Neural cell (in vitro differentiated cells): ENCODE data around the gene EPHA2.

Source experiments
- CTCF ChIP-seq: fragments of 450-650 bp; IDR thresholded peaks from 2 replicates; pipeline ENCODE4 v1.5.1; 2014; ENCODE audit warnings: antibody characterized with exemption, mild to moderate bottlenecking, moderate library complexity; ENCODE audit not compliant: poor library complexity, severe bottlenecking
- SMC3 ChIP-seq: fragments of 450-650 bp; conservative IDR thresholded peaks from 2 replicates; pipeline ENCODE4 v1.6.1; 2014; ENCODE audit warnings: antibody characterized with exemption, mild to moderate bottlenecking, moderate library complexity; ENCODE audit not compliant: poor library complexity

DNA sequence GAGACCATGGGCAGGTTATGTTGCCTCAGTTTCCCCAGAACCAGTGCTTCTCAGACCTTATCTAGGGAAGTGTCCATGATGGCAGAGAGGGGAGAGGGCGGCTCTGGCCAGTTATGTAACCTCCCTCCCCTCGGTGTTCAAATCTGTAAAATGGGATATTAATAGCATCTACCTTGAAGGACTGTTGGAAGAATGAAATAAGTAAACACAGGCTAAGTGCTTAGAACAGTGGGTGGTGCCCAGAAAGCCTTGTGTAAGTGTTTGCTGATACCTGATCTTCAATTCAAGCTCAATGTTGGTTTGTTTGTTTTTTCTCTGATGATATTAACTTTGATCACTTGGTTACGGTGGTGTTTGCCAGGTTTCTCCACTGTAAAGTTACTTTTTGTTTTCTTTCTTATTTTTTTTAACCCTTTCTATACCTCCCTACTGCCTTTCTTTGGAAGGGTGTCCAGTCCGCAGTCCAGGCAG, 34.9 kb downstream of the EPHA2 start:
- TF ChIP-seq CTCF (no peak), SMC3 (no peak)
